Body of pancreas (tissue), 4 donors: ENCODE measurements around the gene TMEM185B. TPM values are rescaled to one million over a fixed set of nuclear protein-coding genes. Genes with fewer than 3 reads are reported as not detected.

Source experiments
- ATAC-seq: fragments of 150-250 bp; one replicate; pipeline ENCODE4 v1.9.1; 2016
- DNase-seq, 4 donors: peaks; one replicate each; pipeline ENCODE4 v3.0.0-alpha.2; 2019
- H3K27ac ChIP-seq, 4 donors: fragments of 200-600 bp; sonication (generic); 1 replicate in 3 of 4; 2 replicates in 1 of 4; pipeline versions ENCODE4 v1.5.1 to v1.6.1; 2016 to 2019; ENCODE audit warnings: mild to moderate bottlenecking in 1 of 4, mixed read lengths in 1 of 4, moderate library complexity in 1 of 4
- H3K27me3 ChIP-seq, 2 donors: fragments of 200-600 bp; sonication (generic); one replicate each; pipeline ENCODE4 v1.6.0; 2016; ENCODE audit warnings: mild to moderate bottlenecking in 1 of 2
- H3K36me3 ChIP-seq, 2 donors: fragments of 200-600 bp; sonication (generic); replicated peaks in 1 of 2; 2 replicates each; pipeline ENCODE4 v1.5.1; 2016; ENCODE audit warnings: low read depth in 2 of 2; ENCODE audit not compliant: insufficient read depth in 1 of 2
- H3K4me1 ChIP-seq: fragments of 200-600 bp; sonication (generic); one replicate; pipeline ENCODE4 v1.6.0; 2016
- H3K4me3 ChIP-seq, 2 donors: fragments of 200-600 bp; sonication (generic); 1 replicate in 1 of 2; 2 replicates in 1 of 2; pipeline ENCODE4 v1.5.1; 2016 to 2019
- H3K9me3 ChIP-seq, 3 donors: fragments of 200-600 bp; sonication (generic); 1 replicate in 2 of 3; 2 replicates in 1 of 3; pipeline ENCODE4 v1.5.1; 2016
- CTCF ChIP-seq, 7 experiments: fragments of 450-650 bp in 4 of 7; fragments of 200-600 bp in 3 of 7; sonication (generic) in 3 of 7; IDR thresholded peaks; one replicate each; pipeline ENCODE4 v1.5.1; 2016 to 2019; ENCODE audit warnings: antibody characterized with exemption in 7 of 7
- POLR2A ChIP-seq, 3 donors: fragments of 450-650 bp; IDR thresholded peaks; one replicate each; pipeline ENCODE4 v1.6.1; 2016; ENCODE audit warnings: antibody characterized with exemption in 3 of 3, mild to moderate bottlenecking in 2 of 3
- WGBS, 2 donors: methylation state at CpG; one replicate each; pipeline ENCODE4 v1.1.5; 2017; 5-methylcytosine and 5-hydroxymethylcytosine counted together
- intact Hi-C: fragments of 100-400 bp; cut with DNase I; formaldehyde crosslinking; loops from one replicate; pipeline ENCODE4 v1.15.1; 2023
- total RNA-seq, 2 donors: library from RNA; depleted of rRNA; stranded (reverse); fragments of >200 nt; gene quantifications; one replicate each; pipeline ENCODE4 v1.1.0, GENCODE V29; 2016

TMEM185B gene
- total RNA-seq, 2 donors from 2014 or later, result 18.7 to 46.5 TPM

GRCh38 chr2:120179396-120179795 is 43.8 kb downstream of the TMEM185B start:
- intact Hi-C loops, result no loop called here
- WGBS, 2 donors, result 93% methylated on average over 3 of the region's 3 CpGs

GRCh38 chr2:120177973-120178372 is 45.2 kb downstream of the TMEM185B start:
- 90 to 94% methylated on average over 2 to 7 of the region's 7 CpGs for WGBS, 2 donors
- H3K9me3 ChIP-seq, result no peaks in the 10 kb centered on the region
- H3K27ac ChIP-seq, result no peak overlapping the region
- ATAC-seq, result no peak
- no peak for TF ChIP-seq CTCF (IDR thresholded peaks at IDR 0.05)
- no peak for TF ChIP-seq POLR2A (IDR thresholded peaks at IDR 0.05)
- no peaks in the 10 kb centered on the region for H3K27me3 ChIP-seq
- H3K4me1 ChIP-seq, result no peaks in the 10 kb centered on the region
- peaks cover 0 to 2% of the 10 kb centered on the region in 2 donors for H3K36me3 ChIP-seq
- no peak for DNase-seq
- intact Hi-C loops, result no loop called here
- no peak overlapping the region for H3K4me3 ChIP-seq

More at GRCh38 chr2:120179396-120179795, 43.8 kb downstream of the TMEM185B start:
- no peak for TF ChIP-seq POLR2A (IDR thresholded peaks at IDR 0.05)
- no peak for TF ChIP-seq CTCF (IDR thresholded peaks at IDR 0.05)
- H3K9me3 ChIP-seq, result no peaks in the 10 kb centered on the region
- ATAC-seq (no peak), DNase-seq (no peak)
- H3K27me3 ChIP-seq, result no peaks in the 10 kb centered on the region
- H3K36me3 ChIP-seq, result peaks cover 0 to 2% of the 10 kb centered on the region in 2 donors
- H3K4me1 ChIP-seq, result no peaks in the 10 kb centered on the region
- no peak overlapping the region for H3K4me3 ChIP-seq
- H3K27ac ChIP-seq, result no peak overlapping the region

- intact Hi-C loops, result no loop called here
- Histone ChIP-seq H3K36me3 (peaks cover 0 to 2% of the 10 kb centered on the region in 2 donors), H3K27ac (peak overlapping the region in 1 of 4 donors; percentile 7), H3K4me3 (no peak overlapping the region), H3K9me3 (no peaks in the 10 kb centered on the region), H3K4me1 (no peaks in the 10 kb centered on the region), H3K27me3 (no peaks in the 10 kb centered on the region)
- TF ChIP-seq CTCF (IDR thresholded peaks at IDR 0.05) (no peak), POLR2A (IDR thresholded peaks at IDR 0.05) (peak in 2 of 3 donors; percentile 21 to 34)
- 69 to 87% methylated on average over 15 of the region's 15 CpGs for WGBS, 2 donors
- DNase-seq (peak in 2 of 4 donors; percentile 18 to 35), ATAC-seq (no peak)
These were observed 46.1 kb downstream of the TMEM185B start for GRCh38 chr2:120177001-120177621.

- intact Hi-C loops, result no loop called here
- H3K4me1 ChIP-seq, result no peaks in the 10 kb centered on the region
- H3K27ac ChIP-seq, result no peak overlapping the region
- ATAC-seq (no peak), DNase-seq (no peak)
- no peak overlapping the region for H3K4me3 ChIP-seq
- H3K27me3 ChIP-seq, result no peaks in the 10 kb centered on the region
- H3K9me3 ChIP-seq, result no peaks in the 10 kb centered on the region
- WGBS, 2 donors, result 74% methylated on average over 3 of the region's 3 CpGs
- peaks cover 0 to 2% of the 10 kb centered on the region in 2 donors for H3K36me3 ChIP-seq
- no peak for TF ChIP-seq CTCF (IDR thresholded peaks at IDR 0.05)
- TF ChIP-seq POLR2A (IDR thresholded peaks at IDR 0.05), result no peak
These were observed 46.7 kb downstream of the TMEM185B start for GRCh38 chr2:120176526-120176925.
